PFSK-1 (cell line): ENCODE results near the gene SKOR2.

Source experiments
- FOXP2 ChIP-seq: optimal IDR thresholded peaks from 2 replicates; pipeline ENCODE3; 2011; ENCODE audit warnings: borderline replicate concordance, control low read depth, inconsistent platforms; ENCODE audit not compliant: insufficient read depth; ENCODE audit errors: extremely low read length, extremely low read depth
- POLR2AphosphoS5 ChIP-seq: IDR thresholded peaks from 2 replicates; pipeline ENCODE4 v1.6.1; 2012; ENCODE audit warnings: low read depth, mild to moderate bottlenecking, control low read depth, low read length, moderate library complexity
- TAF1 ChIP-seq: IDR thresholded peaks from 2 replicates; pipeline ENCODE4 v1.6.1; 2012; ENCODE audit warnings: low read length, control low read depth, borderline replicate concordance; ENCODE audit not compliant: insufficient read depth

GRCh38 chr18:47288741-47289140 lies 37.3 kb upstream of the SKOR2 start:
- no peak for TF ChIP-seq POLR2AphosphoS5
- no peak for TF ChIP-seq FOXP2
- TF ChIP-seq TAF1 = no peak
